PC-3 (cell line): ENCODE results near the gene SH3PXD2B.

Experiments
- EZH2 ChIP-seq: fragments of 300-600 bp; sonication (generic); IDR thresholded peaks from one replicate; pipeline ENCODE4 v1.6.1; 2017; ENCODE audit warnings: antibody characterized with exemption, mild to moderate bottlenecking, low read length; ENCODE audit not compliant: unreplicated experiment
- TF ChIP-seq, protein P1 (sequence below): fragments of 300-600 bp; sonication (generic); conservative IDR thresholded peaks from 2 replicates; pipeline ENCODE4 v1.5.1; 2017; ENCODE audit warnings: antibody characterized with exemption, low read depth, mild to moderate bottlenecking, low read length

DNA sequence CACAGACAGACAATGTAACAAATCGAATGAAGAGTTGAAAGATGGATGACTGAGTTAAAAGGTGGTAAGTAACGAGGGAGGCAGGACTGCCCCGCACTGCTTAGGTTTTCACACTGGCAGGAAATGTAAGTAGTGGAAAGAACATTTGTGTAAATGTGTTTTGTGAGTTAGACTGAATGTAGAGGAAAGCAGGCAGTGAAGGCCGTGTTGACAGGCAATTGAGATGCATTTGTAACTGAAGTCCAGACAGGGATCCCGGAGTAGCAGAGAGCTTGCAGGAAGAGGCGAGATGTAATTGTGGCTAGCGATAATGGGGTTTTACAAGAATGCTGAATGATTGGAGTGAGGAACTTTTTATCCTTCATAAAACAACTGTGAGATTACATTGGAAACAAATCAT lies 20.0 kb upstream of the SH3PXD2B start:
- TF ChIP-seq, protein P1, sequence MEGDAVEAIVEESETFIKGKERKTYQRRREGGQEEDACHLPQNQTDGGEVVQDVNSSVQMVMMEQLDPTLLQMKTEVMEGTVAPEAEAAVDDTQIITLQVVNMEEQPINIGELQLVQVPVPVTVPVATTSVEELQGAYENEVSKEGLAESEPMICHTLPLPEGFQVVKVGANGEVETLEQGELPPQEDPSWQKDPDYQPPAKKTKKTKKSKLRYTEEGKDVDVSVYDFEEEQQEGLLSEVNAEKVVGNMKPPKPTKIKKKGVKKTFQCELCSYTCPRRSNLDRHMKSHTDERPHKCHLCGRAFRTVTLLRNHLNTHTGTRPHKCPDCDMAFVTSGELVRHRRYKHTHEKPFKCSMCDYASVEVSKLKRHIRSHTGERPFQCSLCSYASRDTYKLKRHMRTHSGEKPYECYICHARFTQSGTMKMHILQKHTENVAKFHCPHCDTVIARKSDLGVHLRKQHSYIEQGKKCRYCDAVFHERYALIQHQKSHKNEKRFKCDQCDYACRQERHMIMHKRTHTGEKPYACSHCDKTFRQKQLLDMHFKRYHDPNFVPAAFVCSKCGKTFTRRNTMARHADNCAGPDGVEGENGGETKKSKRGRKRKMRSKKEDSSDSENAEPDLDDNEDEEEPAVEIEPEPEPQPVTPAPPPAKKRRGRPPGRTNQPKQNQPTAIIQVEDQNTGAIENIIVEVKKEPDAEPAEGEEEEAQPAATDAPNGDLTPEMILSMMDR, result no peak
- no peak for TF ChIP-seq EZH2
